Measurements from ENCODE around the gene BICRA.

- TF ChIP-seq, protein P1, sequence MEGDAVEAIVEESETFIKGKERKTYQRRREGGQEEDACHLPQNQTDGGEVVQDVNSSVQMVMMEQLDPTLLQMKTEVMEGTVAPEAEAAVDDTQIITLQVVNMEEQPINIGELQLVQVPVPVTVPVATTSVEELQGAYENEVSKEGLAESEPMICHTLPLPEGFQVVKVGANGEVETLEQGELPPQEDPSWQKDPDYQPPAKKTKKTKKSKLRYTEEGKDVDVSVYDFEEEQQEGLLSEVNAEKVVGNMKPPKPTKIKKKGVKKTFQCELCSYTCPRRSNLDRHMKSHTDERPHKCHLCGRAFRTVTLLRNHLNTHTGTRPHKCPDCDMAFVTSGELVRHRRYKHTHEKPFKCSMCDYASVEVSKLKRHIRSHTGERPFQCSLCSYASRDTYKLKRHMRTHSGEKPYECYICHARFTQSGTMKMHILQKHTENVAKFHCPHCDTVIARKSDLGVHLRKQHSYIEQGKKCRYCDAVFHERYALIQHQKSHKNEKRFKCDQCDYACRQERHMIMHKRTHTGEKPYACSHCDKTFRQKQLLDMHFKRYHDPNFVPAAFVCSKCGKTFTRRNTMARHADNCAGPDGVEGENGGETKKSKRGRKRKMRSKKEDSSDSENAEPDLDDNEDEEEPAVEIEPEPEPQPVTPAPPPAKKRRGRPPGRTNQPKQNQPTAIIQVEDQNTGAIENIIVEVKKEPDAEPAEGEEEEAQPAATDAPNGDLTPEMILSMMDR (IDR thresholded peaks at IDR 0.05 in 2 of 3, conservative IDR thresholded peaks at IDR 0.05 in 1 of 3; ENCODE audit: insufficient read depth in 2 of 3, low read depth in 1 of 3, low read length in 3 of 3): no peak
- no peak for TF ChIP-seq POLR2AphosphoS5 (IDR thresholded peaks at IDR 0.05; ENCODE audit: control insufficient read depth, insufficient read depth, low read depth, low read length)
- TF ChIP-seq, protein P2, sequence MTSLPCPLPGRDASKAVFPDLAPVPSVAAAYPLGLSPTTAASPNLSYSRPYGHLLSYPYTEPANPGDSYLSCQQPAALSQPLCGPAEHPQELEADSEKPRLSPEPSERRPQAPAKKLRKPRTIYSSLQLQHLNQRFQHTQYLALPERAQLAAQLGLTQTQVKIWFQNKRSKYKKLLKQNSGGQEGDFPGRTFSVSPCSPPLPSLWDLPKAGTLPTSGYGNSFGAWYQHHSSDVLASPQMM (CRISPR knock-in tag; IDR thresholded peaks at IDR 0.05): no peak
- TF ChIP-seq TEAD4 (IDR thresholded peaks at IDR 0.05; ENCODE audit: low read length): no peak
- no peak for TF ChIP-seq TEAD4 (CRISPR knock-in tag; IDR thresholded peaks at IDR 0.05; ENCODE audit: borderline replicate concordance)
- TF ChIP-seq NFXL1 (CRISPR knock-in tag; IDR thresholded peaks at IDR 0.05): no peak
- TF ChIP-seq EZH2 (IDR thresholded peaks at IDR 0.05; ENCODE audit: borderline replicate concordance, low read depth, low read length): no peak
- no peak for TF ChIP-seq ZSCAN32 (CRISPR knock-in tag; IDR thresholded peaks at IDR 0.05)
- no peak for TF ChIP-seq KLF1 (tag; IDR thresholded peaks at IDR 0.05)
- no peak for TF ChIP-seq BRCA1 (IDR thresholded peaks at IDR 0.05)
- no peak for TF ChIP-seq BRCA1 (CRISPR knock-in tag; IDR thresholded peaks at IDR 0.05)
- TF ChIP-seq, protein P3, sequence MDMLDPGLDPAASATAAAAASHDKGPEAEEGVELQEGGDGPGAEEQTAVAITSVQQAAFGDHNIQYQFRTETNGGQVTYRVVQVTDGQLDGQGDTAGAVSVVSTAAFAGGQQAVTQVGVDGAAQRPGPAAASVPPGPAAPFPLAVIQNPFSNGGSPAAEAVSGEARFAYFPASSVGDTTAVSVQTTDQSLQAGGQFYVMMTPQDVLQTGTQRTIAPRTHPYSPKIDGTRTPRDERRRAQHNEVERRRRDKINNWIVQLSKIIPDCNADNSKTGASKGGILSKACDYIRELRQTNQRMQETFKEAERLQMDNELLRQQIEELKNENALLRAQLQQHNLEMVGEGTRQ (CRISPR knock-in tag; IDR thresholded peaks at IDR 0.05): no peak
Observed at GRCh38 chr19:47723581-47723940, 114.6 kb downstream of the BICRA start.

All from K562 (cell line).